IMR-90 (cell line): ENCODE results near the gene PRXL2B.

Source experiments
- BHLHE40 ChIP-seq: fragments of 150-350 bp; IDR thresholded peaks from 2 replicates; pipeline ENCODE4 v1.6.1; 2016; ENCODE audit warnings: mild to moderate bottlenecking, low read depth, low read length
- CEBPB ChIP-seq: IDR thresholded peaks from 2 replicates; pipeline ENCODE4 v1.6.1; 2012; ENCODE audit warnings: low read depth, low read length, improper control_type of control experiment
- CTCF ChIP-seq: conservative IDR thresholded peaks from 2 replicates; pipeline ENCODE4 v1.5.1; 2012; ENCODE audit warnings: mild to moderate bottlenecking, low read depth, low read length, improper control_type of control experiment
- ELK1 ChIP-seq: fragments of 150-350 bp; IDR thresholded peaks from 2 replicates; pipeline ENCODE4 v1.6.1; 2016; ENCODE audit warnings: low read depth, mild to moderate bottlenecking, low read length, moderate library complexity, borderline replicate concordance
- FOS ChIP-seq: fragments of 150-350 bp; IDR thresholded peaks from 2 replicates; pipeline ENCODE4 v1.6.1; 2016; ENCODE audit warnings: low read depth, low read length
- MAFK ChIP-seq: IDR thresholded peaks from 2 replicates; pipeline ENCODE4 v1.6.1; 2012; ENCODE audit warnings: low read depth, low read length, improper control_type of control experiment
- MAZ ChIP-seq: IDR thresholded peaks from 2 replicates; pipeline ENCODE4 v1.6.1; 2012; ENCODE audit warnings: low read depth, mild to moderate bottlenecking, low read length, improper control_type of control experiment, moderate library complexity, borderline replicate concordance
- MXI1 ChIP-seq: IDR thresholded peaks from 2 replicates; pipeline ENCODE4 v1.6.1; 2012; ENCODE audit warnings: low read depth, mild to moderate bottlenecking, low read length, moderate library complexity, borderline replicate concordance
- POLR2A ChIP-seq: IDR thresholded peaks from 2 replicates; pipeline ENCODE4 v1.6.1; 2012; ENCODE audit warnings: mild to moderate bottlenecking, low read depth, low read length
- RAD21 ChIP-seq: IDR thresholded peaks from 2 replicates; pipeline ENCODE4 v1.6.1; 2012; ENCODE audit warnings: low read length, improper control_type of control experiment
- RCOR1 ChIP-seq: IDR thresholded peaks from 2 replicates; pipeline ENCODE4 v1.6.1; 2012; ENCODE audit warnings: mild to moderate bottlenecking, low read length, improper control_type of control experiment; ENCODE audit not compliant: insufficient replicate concordance
- RFX5 ChIP-seq: IDR thresholded peaks from 2 replicates; pipeline ENCODE4 v1.8.0; 2012; ENCODE audit warnings: low read depth, mild to moderate bottlenecking, low read length, moderate library complexity
- USF2 ChIP-seq: fragments of 150-350 bp; IDR thresholded peaks from 2 replicates; pipeline ENCODE4 v1.6.1; 2017; ENCODE audit warnings: mild to moderate bottlenecking, antibody characterized with exemption, low read length, low read depth

GRCh38 chr1:2580691-2581090, 5.9 kb upstream of the PRXL2B start:
- TF ChIP-seq CTCF (no peak), ELK1 (no peak), POLR2A (no peak), RCOR1 (no peak), MAFK (no peak), FOS (no peak), CEBPB (no peak), USF2 (no peak), BHLHE40 (no peak), MAZ (no peak), MXI1 (no peak), RAD21 (no peak), RFX5 (no peak)
